Gastroesophageal sphincter (tissue), 4 donors: Measurements from ENCODE around the gene PIK3CA. TPM values are rescaled to one million over a fixed set of nuclear protein-coding genes. Genes with fewer than 3 reads are reported as not detected.

Experiments
- ATAC-seq: fragments of 150-250 bp; one replicate; pipeline ENCODE4 v1.9.1; 2016; ENCODE audit warnings: mild to moderate bottlenecking, moderate library complexity
- H3K27ac ChIP-seq, 4 donors: fragments of 200-600 bp; sonication (generic) in 3 of 4; 1 replicate in 3 of 4; 2 replicates in 1 of 4; pipeline ENCODE4 v1.5.1; 2016 to 2019
- H3K27me3 ChIP-seq: fragments of 200-600 bp; sonication (generic); one replicate; pipeline ENCODE4 v1.5.1; 2019
- H3K36me3 ChIP-seq, 2 donors: fragments of 200-600 bp; sonication (generic); one replicate each; pipeline ENCODE4 v1.5.1; 2019; ENCODE audit warnings: control low read depth in 1 of 2
- H3K4me1 ChIP-seq, 3 donors: fragments of 200-600 bp; sonication (generic); 1 replicate in 2 of 3; 2 replicates in 1 of 3; pipeline ENCODE4 v1.5.1; 2016 to 2019; ENCODE audit warnings: control low read depth in 2 of 3
- H3K4me3 ChIP-seq, 2 donors: fragments of 200-600 bp; sonication (generic); one replicate each; pipeline ENCODE4 v1.5.1; 2019; ENCODE audit warnings: mild to moderate bottlenecking in 1 of 2, moderate library complexity in 1 of 2
- H3K9me3 ChIP-seq, 3 donors: fragments of 200-600 bp; sonication (generic); one replicate each; pipeline ENCODE4 v1.5.1; 2017 to 2019; ENCODE audit warnings: control low read depth in 2 of 3
- EP300 ChIP-seq: sonication (generic); formaldehyde crosslinking; IDR thresholded peaks from one replicate; pipeline ENCODE4 v1.6.1; 2017; ENCODE audit warnings: antibody characterized with exemption, mild to moderate bottlenecking
- POLR2A ChIP-seq, 2 donors: fragments of 450-650 bp; IDR thresholded peaks; one replicate each; pipeline ENCODE4 v1.6.1; 2017; ENCODE audit warnings: antibody characterized with exemption in 2 of 2, mild to moderate bottlenecking in 2 of 2, moderate library complexity in 1 of 2
- POLR2AphosphoS5 ChIP-seq: sonication (generic); formaldehyde crosslinking; IDR thresholded peaks from one replicate; pipeline ENCODE4 v1.6.1; 2017; ENCODE audit warnings: antibody characterized with exemption
- WGBS, 2 donors: methylation state at CpG; one replicate each; pipeline ENCODE4 v1.1.5; 2018; ENCODE audit warnings: low coverage in 1 of 2; 5-methylcytosine and 5-hydroxymethylcytosine counted together
- total RNA-seq, 4 donors: library from RNA; depleted of rRNA; stranded (reverse); fragments of >200 nt; gene quantifications; one replicate each; pipeline ENCODE4 v1.1.0, GENCODE V29; 2016
- TF ChIP-seq, protein P1 (sequence below), 4 experiments: fragments of 200-600 bp in 2 of 4; fragments of 450-650 bp in 2 of 4; sonication (generic) in 1 of 4; IDR thresholded peaks; one replicate each; pipeline ENCODE4 v1.5.1; 2017 to 2019; ENCODE audit warnings: antibody characterized with exemption in 4 of 4, mild to moderate bottlenecking in 2 of 4, moderate library complexity in 2 of 4

Gene PIK3CA
- total RNA-seq, 4 donors from 2014 or later = 35.7 to 47.7 (median 39.6) TPM

GRCh38 chr3:179149406-179149867, 1.3 kb downstream of the PIK3CA start:
- TF ChIP-seq EP300 (no peak), POLR2A (IDR thresholded peaks at IDR 0.05) (no peak), POLR2AphosphoS5 (no peak)
- TF ChIP-seq, protein P1, sequence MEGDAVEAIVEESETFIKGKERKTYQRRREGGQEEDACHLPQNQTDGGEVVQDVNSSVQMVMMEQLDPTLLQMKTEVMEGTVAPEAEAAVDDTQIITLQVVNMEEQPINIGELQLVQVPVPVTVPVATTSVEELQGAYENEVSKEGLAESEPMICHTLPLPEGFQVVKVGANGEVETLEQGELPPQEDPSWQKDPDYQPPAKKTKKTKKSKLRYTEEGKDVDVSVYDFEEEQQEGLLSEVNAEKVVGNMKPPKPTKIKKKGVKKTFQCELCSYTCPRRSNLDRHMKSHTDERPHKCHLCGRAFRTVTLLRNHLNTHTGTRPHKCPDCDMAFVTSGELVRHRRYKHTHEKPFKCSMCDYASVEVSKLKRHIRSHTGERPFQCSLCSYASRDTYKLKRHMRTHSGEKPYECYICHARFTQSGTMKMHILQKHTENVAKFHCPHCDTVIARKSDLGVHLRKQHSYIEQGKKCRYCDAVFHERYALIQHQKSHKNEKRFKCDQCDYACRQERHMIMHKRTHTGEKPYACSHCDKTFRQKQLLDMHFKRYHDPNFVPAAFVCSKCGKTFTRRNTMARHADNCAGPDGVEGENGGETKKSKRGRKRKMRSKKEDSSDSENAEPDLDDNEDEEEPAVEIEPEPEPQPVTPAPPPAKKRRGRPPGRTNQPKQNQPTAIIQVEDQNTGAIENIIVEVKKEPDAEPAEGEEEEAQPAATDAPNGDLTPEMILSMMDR (IDR thresholded peaks at IDR 0.05) = no peak
- peak overlapping the region; percentile 64 to 91 for H3K4me3 ChIP-seq
- H3K27ac ChIP-seq = peak overlapping the region; percentile 90 to 99 (median 97)
- H3K9me3 ChIP-seq = no peaks in the 10 kb centered on the region
- WGBS, 2 donors = 0% methylated on average over 9 of the region's 9 CpGs
- peaks cover 0 to 47% (median 0%) of the 10 kb centered on the region in 3 donors for H3K4me1 ChIP-seq
- no peaks in the 10 kb centered on the region for H3K36me3 ChIP-seq
- H3K27me3 ChIP-seq = no peaks in the 10 kb centered on the region
- no peak for ATAC-seq

DNA sequence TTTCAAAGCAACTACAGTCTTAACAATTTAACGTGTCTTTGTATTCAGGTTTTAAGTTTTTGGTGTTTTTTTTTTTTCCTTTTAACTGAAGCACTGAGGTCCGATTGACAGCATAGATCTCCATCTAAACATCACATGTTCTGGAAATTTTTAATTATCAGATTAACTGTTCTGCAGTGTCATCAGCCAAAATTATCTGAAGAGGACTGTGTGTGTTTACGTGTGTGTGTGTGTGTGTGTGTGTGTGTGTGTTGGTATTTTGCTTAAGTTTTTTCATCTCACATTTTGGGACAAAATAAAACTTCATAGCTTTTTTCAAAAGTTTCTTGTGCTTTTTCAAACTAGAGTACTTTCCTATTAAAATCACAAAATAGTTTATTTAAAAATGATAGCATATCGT, 1.8 kb downstream of the PIK3CA start:
- Histone ChIP-seq H3K27me3 (no peaks in the 10 kb centered on the region), H3K4me3 (peak overlapping the region; percentile 64 to 91), H3K27ac (peak overlapping the region; percentile 90 to 99 (median 97)), H3K9me3 (no peaks in the 10 kb centered on the region), H3K36me3 (no peaks in the 10 kb centered on the region), H3K4me1 (peaks cover 0 to 50% (median 0%) of the 10 kb centered on the region in 3 donors)
- no peak for ATAC-seq
- 15% methylated on average over 4 of the region's 4 CpGs for WGBS, 2 donors
- TF ChIP-seq, protein P1 (IDR thresholded peaks at IDR 0.05) = no peak
- TF ChIP-seq POLR2AphosphoS5 (no peak), POLR2A (IDR thresholded peaks at IDR 0.05) (no peak), EP300 (no peak)

DNA sequence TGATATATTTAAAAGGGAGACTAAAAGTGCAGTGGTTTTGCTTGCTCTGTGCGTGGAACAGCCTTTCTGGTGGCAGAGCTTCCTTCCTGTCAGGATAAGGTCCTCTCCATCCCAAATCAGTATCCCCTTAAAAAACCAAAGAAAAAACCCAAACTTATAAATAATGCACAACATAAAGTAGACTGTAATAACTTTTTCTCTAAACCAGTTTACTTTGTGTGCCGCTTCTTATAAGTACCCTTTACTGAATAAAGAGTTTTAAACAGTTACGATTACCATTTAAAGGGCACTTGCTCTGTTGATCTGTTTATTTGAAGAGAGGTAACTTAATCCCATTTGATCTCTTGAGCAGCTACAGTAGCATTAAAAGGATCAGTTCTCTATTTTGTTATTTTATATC, 2.5 kb downstream of the PIK3CA start:
- Histone ChIP-seq H3K4me1 (peaks cover 0 to 55% (median 0%) of the 10 kb centered on the region in 3 donors), H3K9me3 (no peaks in the 10 kb centered on the region), H3K27me3 (no peaks in the 10 kb centered on the region), H3K36me3 (no peaks in the 10 kb centered on the region), H3K27ac (peak overlapping the region in 1 of 4 donors; percentile 98), H3K4me3 (no peak overlapping the region)
- no peak for TF ChIP-seq EP300
- no peak for TF ChIP-seq POLR2A (IDR thresholded peaks at IDR 0.05)
- TF ChIP-seq, protein P1 (IDR thresholded peaks at IDR 0.05) = no peak
- TF ChIP-seq POLR2AphosphoS5 = no peak
- no peak for ATAC-seq
- 50 to 60% methylated on average over 3 of the region's 3 CpGs for WGBS, 2 donors

- Histone ChIP-seq H3K4me1 (peaks cover 0 to 62% (median 2%) of the 10 kb centered on the region in 3 donors), H3K27me3 (no peaks in the 10 kb centered on the region), H3K4me3 (no peak overlapping the region), H3K9me3 (no peaks in the 10 kb centered on the region), H3K27ac (no peak overlapping the region), H3K36me3 (no peaks in the 10 kb centered on the region)
- ATAC-seq = no peak
- TF ChIP-seq, protein P1 (IDR thresholded peaks at IDR 0.05) = no peak
- TF ChIP-seq POLR2A (IDR thresholded peaks at IDR 0.05) (no peak), EP300 (no peak)
These were observed 3.3 kb downstream of the PIK3CA start for GRCh38 chr3:179151474-179151873.

GRCh38 chr3:179156170-179156569, 8.0 kb downstream of the PIK3CA start:
- Histone ChIP-seq H3K36me3 (no peaks in the 10 kb centered on the region), H3K27me3 (no peaks in the 10 kb centered on the region), H3K9me3 (no peaks in the 10 kb centered on the region), H3K27ac (no peak overlapping the region), H3K4me3 (no peak overlapping the region), H3K4me1 (peaks cover 0 to 75% (median 2%) of the 10 kb centered on the region in 3 donors)
- ATAC-seq = no peak
- 0 to 70% methylated on average over 1 of the region's 1 CpG for WGBS, 2 donors
- TF ChIP-seq POLR2AphosphoS5 (no peak), POLR2A (IDR thresholded peaks at IDR 0.05) (no peak), EP300 (no peak)
- TF ChIP-seq, protein P1 (IDR thresholded peaks at IDR 0.05) = no peak
